SK-N-SH (cell line): Measurements from ENCODE around the gene FBXO27. TPM values are rescaled to one million over a fixed set of nuclear protein-coding genes. Genes with fewer than 3 reads are reported as not detected.

Experiments
- CTCF ChIA-PET: fragments of 300-600, 350-600 bp; formaldehyde crosslinking; extraction: SDS; loops from one replicate; lab custom pipeline; 2021; lab: Yijun Ruan, JAX
- POLR2A ChIA-PET: fragments of 350-600 bp; sonication (Branson Sonifier 250); formaldehyde crosslinking; extraction: SDS; loops from one replicate; lab custom pipeline; 2020; ENCODE audit warnings: antibody characterized with exemption, inconsistent platforms; lab: Yijun Ruan, JAX
- DNase-seq: peaks from one replicate; pipeline ENCODE4 v3.0.0; 2012
- H2AFZ ChIP-seq: fragments of 200-600 bp; sonication (generic); 2 replicates; pipeline ENCODE4 v1.8.1; 2016; ENCODE audit warnings: antibody characterized with exemption, mild to moderate bottlenecking, low read depth
- H3F3A ChIP-seq: fragments of 200-600 bp; sonication (generic); replicated peaks from 2 replicates; pipeline ENCODE3; 2016; ENCODE audit warnings: antibody characterized with exemption, mild to moderate bottlenecking; ENCODE audit not compliant: insufficient read depth
- H3K27ac ChIP-seq, 2 experiments: fragments of 200-500 bp in 1 of 2; fragments of 200-600 bp in 1 of 2; sonication (Bioruptor generic) in 1 of 2; sonication (generic), shearing (Covaris generic) in 1 of 2; 2 replicates each; pipeline versions ENCODE4 v1.5.1 to v1.6.1; 2014 to 2016; ENCODE audit warnings: low read depth in 2 of 2, inconsistent platforms in 1 of 2, low read length in 1 of 2, mild to moderate bottlenecking in 1 of 2, mixed read lengths in 1 of 2
- H3K27me3 ChIP-seq: fragments of 200-600 bp; sonication (generic), shearing (Covaris generic); 2 replicates; pipeline ENCODE4 v1.6.1; 2016; ENCODE audit warnings: mixed run types; ENCODE audit not compliant: insufficient read depth
- H3K36me3 ChIP-seq, 2 experiments: fragments of 200-500 bp in 1 of 2; fragments of 200-600 bp in 1 of 2; sonication (Bioruptor generic) in 1 of 2; sonication (generic) in 1 of 2; replicated peaks in 1 of 2; 2 replicates each; pipeline versions ENCODE3 to v1.5.1; 2014 to 2016; ENCODE audit warnings: low read length in 1 of 2, mild to moderate bottlenecking in 1 of 2; ENCODE audit not compliant: insufficient read depth in 2 of 2, control insufficient read depth in 1 of 2
- H3K4me1 ChIP-seq, 2 experiments: fragments of 200-500 bp in 1 of 2; fragments of 200-600 bp in 1 of 2; sonication (Bioruptor generic) in 1 of 2; sonication (generic), shearing (Covaris generic) in 1 of 2; 2 replicates each; pipeline versions ENCODE4 v1.5.1 to v1.6.1; 2014 to 2016; ENCODE audit warnings: low read depth in 1 of 2, low read length in 1 of 2, mixed run types in 1 of 2; ENCODE audit not compliant: insufficient read depth in 2 of 2, control insufficient read depth in 1 of 2
- H3K4me2 ChIP-seq: fragments of 200-600 bp; sonication (generic), shearing (Covaris generic); 2 replicates; pipeline ENCODE4 v1.6.1; 2017; ENCODE audit warnings: mixed run types
- H3K4me3 ChIP-seq, 2 experiments: fragments of 200-500 bp in 1 of 2; fragments of 200-600 bp in 1 of 2; sonication (Bioruptor generic) in 1 of 2; sonication (generic), shearing (Covaris generic) in 1 of 2; 2 replicates each; pipeline versions ENCODE4 v1.5.1 to v1.8.1; 2014 to 2016; ENCODE audit warnings: low read depth in 2 of 2, inconsistent platforms in 1 of 2, low read length in 1 of 2, mild to moderate bottlenecking in 1 of 2, mixed read lengths in 1 of 2, moderate library complexity in 1 of 2
- H3K79me2 ChIP-seq: fragments of 200-600 bp; sonication (generic); 2 replicates; pipeline ENCODE4 v1.8.1; 2017; ENCODE audit warnings: mild to moderate bottlenecking; ENCODE audit not compliant: insufficient read depth
- H3K9ac ChIP-seq: fragments of 200-600 bp; sonication (generic); 2 replicates; pipeline ENCODE4 v1.6.1; 2017; ENCODE audit warnings: mixed run types
- H3K9me2 ChIP-seq: fragments of 200-600 bp; sonication (generic); 2 replicates; pipeline ENCODE4 v1.6.1; 2017; ENCODE audit warnings: mixed run types
- H3K9me3 ChIP-seq: fragments of 200-600 bp; sonication (generic); 2 replicates; pipeline ENCODE4 v1.6.1; 2017; ENCODE audit warnings: mixed run types, mild to moderate bottlenecking, moderate library complexity
- H4K20me1 ChIP-seq: fragments of 200-600 bp; sonication (generic); 2 replicates; pipeline ENCODE4 v1.6.1; 2017; ENCODE audit warnings: mild to moderate bottlenecking, mixed run types; ENCODE audit not compliant: insufficient read depth
- EZH2phosphoT487 ChIP-seq: fragments of 200-600 bp; sonication (generic); IDR thresholded peaks from 2 replicates; pipeline ENCODE4 v1.6.1; 2017; ENCODE audit warnings: low read depth, mixed run types, mild to moderate bottlenecking, antibody characterized with exemption, moderate library complexity, borderline replicate concordance
- GABPA ChIP-seq: IDR thresholded peaks from 2 replicates; pipeline ENCODE4 v1.4.0; 2012; ENCODE audit warnings: low read depth, mild to moderate bottlenecking
- MEF2A ChIP-seq: IDR thresholded peaks from 2 replicates; pipeline ENCODE4 v1.4.0; 2012; ENCODE audit warnings: low read depth, borderline replicate concordance
- MXI1 ChIP-seq: IDR thresholded peaks from 2 replicates; pipeline ENCODE4 v1.6.1; 2012; ENCODE audit warnings: mild to moderate bottlenecking, low read depth, low read length, improper control_type of control experiment
- NFIC ChIP-seq: IDR thresholded peaks from 2 replicates; pipeline ENCODE4 v1.4.0; 2012; ENCODE audit warnings: borderline replicate concordance
- POLR2AphosphoS5 ChIP-seq: IDR thresholded peaks from 2 replicates; pipeline ENCODE4 v1.6.1; 2012; ENCODE audit warnings: low read depth, low read length
- RAD21 ChIP-seq: IDR thresholded peaks from 2 replicates; pipeline ENCODE4 v1.6.1; 2012; ENCODE audit warnings: mild to moderate bottlenecking, low read length
- RCOR1 ChIP-seq: fragments of 150-350 bp; IDR thresholded peaks from 2 replicates; pipeline ENCODE4 v1.6.1; 2017; ENCODE audit warnings: antibody characterized with exemption, low read length
- RFX5 ChIP-seq: IDR thresholded peaks from 2 replicates; pipeline ENCODE4 v1.6.1; 2012; ENCODE audit warnings: mild to moderate bottlenecking, improper control_type of control experiment, low read length
- SIN3A ChIP-seq: IDR thresholded peaks from 2 replicates; pipeline ENCODE4 v1.6.1; 2012; ENCODE audit warnings: low read depth, mild to moderate bottlenecking, low read length, moderate library complexity, borderline replicate concordance
- SMC3 ChIP-seq: IDR thresholded peaks from 2 replicates; pipeline ENCODE4 v1.6.1; 2012; ENCODE audit warnings: low read depth, low read length, improper control_type of control experiment
- YY1 ChIP-seq: IDR thresholded peaks from 2 replicates; pipeline ENCODE4 v1.4.0; 2012; ENCODE audit warnings: low read depth, mild to moderate bottlenecking
- WGBS: methylation state at CpG from one replicate; pipeline ENCODE4 v1.1.6; 2017; ENCODE audit warnings: low lambda C conversion rate; 5-methylcytosine and 5-hydroxymethylcytosine counted together
- polyA plus RNA-seq, 3 experiments: library from polyadenylated mRNA; depleted of rRNA; stranded (reverse); fragments of >200 nt; gene quantifications; 2 replicates each; pipeline ENCODE4 v1.2.3, GENCODE V29; 2012
- TF ChIP-seq, protein P1 (sequence below): fragments of 150-350 bp; IDR thresholded peaks from 2 replicates; pipeline ENCODE4 v1.6.1; 2017; ENCODE audit warnings: antibody characterized with exemption, low read length, low read depth, borderline replicate concordance
- TF ChIP-seq, protein P2 (sequence below): fragments of 200-600 bp; sonication (generic); IDR thresholded peaks from 2 replicates; pipeline ENCODE4 v1.6.1; 2017; ENCODE audit warnings: antibody characterized with exemption, mild to moderate bottlenecking, moderate library complexity
- TF ChIP-seq, protein P3 (sequence below): IDR thresholded peaks from 2 replicates; pipeline ENCODE4 v1.6.1; 2012; ENCODE audit warnings: mild to moderate bottlenecking, low read depth, low read length, moderate library complexity
- TF ChIP-seq, protein P4 (sequence below): IDR thresholded peaks from 2 replicates; pipeline ENCODE4 v1.4.0; 2012; ENCODE audit warnings: low read depth, borderline replicate concordance

The FBXO27 gene
- polyA plus RNA-seq, 1 of the 3 experiments (the other 2 are of a cell fraction): 5.8 TPM

DNA sequence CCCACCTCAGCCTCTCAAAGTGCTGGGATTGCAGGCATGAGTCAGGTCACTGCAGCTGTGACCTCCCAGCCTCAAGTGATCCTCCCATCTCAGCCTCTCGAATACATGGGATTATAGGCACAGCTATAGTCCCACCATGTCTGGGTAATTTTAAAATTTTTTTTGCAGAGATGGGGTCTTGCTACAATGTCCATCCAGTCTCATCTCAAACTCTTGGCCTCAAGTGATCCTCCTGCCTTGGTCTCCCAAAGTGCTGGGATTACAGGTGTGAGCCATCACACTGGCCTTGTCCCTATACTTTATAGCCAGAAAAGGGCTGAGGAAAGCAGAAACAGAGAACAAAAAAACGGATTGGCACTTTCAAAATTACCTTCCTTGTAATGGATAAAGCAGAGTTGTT, 4.8 kb upstream of the FBXO27 start:
- H4K20me1 ChIP-seq: no peaks in the 10 kb centered on the region
- H3K9me3 ChIP-seq: no peaks in the 10 kb centered on the region
- no peaks in the 10 kb centered on the region for H3K36me3 ChIP-seq
- H2AFZ ChIP-seq: no peak overlapping the region
- POLR2A ChIA-PET: interaction anchor here (0.6 kb wide), 1 partner anchor 107 kb away, joined by 3 read pairs; no protein-coding TSS in a partner anchor
- no peak overlapping the region for H3K27ac ChIP-seq
- CTCF ChIA-PET: interaction anchor here (0.9 to 3.7 kb wide), 4 partner anchors 15 to 403 kb away, joined by 3 to 26 read pairs (median 7); partner anchors contain the start of gene FBXO17
- no peak overlapping the region for H3K4me3 ChIP-seq
- H3K79me2 ChIP-seq: no peaks in the 10 kb centered on the region
- H3K27me3 ChIP-seq: no peaks in the 10 kb centered on the region
- H3K9me2 ChIP-seq: no peaks in the 10 kb centered on the region
- no peak overlapping the region for H3K9ac ChIP-seq
- TF ChIP-seq, protein P1, sequence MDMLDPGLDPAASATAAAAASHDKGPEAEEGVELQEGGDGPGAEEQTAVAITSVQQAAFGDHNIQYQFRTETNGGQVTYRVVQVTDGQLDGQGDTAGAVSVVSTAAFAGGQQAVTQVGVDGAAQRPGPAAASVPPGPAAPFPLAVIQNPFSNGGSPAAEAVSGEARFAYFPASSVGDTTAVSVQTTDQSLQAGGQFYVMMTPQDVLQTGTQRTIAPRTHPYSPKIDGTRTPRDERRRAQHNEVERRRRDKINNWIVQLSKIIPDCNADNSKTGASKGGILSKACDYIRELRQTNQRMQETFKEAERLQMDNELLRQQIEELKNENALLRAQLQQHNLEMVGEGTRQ: no peak
- TF ChIP-seq, protein P2, sequence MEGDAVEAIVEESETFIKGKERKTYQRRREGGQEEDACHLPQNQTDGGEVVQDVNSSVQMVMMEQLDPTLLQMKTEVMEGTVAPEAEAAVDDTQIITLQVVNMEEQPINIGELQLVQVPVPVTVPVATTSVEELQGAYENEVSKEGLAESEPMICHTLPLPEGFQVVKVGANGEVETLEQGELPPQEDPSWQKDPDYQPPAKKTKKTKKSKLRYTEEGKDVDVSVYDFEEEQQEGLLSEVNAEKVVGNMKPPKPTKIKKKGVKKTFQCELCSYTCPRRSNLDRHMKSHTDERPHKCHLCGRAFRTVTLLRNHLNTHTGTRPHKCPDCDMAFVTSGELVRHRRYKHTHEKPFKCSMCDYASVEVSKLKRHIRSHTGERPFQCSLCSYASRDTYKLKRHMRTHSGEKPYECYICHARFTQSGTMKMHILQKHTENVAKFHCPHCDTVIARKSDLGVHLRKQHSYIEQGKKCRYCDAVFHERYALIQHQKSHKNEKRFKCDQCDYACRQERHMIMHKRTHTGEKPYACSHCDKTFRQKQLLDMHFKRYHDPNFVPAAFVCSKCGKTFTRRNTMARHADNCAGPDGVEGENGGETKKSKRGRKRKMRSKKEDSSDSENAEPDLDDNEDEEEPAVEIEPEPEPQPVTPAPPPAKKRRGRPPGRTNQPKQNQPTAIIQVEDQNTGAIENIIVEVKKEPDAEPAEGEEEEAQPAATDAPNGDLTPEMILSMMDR: no peak
- TF ChIP-seq SMC3 (no peak), RCOR1 (no peak), RFX5 (no peak), GABPA (no peak), NFIC (no peak), MEF2A (no peak), SIN3A (no peak), YY1 (no peak), POLR2AphosphoS5 (no peak), EZH2phosphoT487 (no peak), RAD21 (no peak), MXI1 (no peak)
- TF ChIP-seq, protein P3, sequence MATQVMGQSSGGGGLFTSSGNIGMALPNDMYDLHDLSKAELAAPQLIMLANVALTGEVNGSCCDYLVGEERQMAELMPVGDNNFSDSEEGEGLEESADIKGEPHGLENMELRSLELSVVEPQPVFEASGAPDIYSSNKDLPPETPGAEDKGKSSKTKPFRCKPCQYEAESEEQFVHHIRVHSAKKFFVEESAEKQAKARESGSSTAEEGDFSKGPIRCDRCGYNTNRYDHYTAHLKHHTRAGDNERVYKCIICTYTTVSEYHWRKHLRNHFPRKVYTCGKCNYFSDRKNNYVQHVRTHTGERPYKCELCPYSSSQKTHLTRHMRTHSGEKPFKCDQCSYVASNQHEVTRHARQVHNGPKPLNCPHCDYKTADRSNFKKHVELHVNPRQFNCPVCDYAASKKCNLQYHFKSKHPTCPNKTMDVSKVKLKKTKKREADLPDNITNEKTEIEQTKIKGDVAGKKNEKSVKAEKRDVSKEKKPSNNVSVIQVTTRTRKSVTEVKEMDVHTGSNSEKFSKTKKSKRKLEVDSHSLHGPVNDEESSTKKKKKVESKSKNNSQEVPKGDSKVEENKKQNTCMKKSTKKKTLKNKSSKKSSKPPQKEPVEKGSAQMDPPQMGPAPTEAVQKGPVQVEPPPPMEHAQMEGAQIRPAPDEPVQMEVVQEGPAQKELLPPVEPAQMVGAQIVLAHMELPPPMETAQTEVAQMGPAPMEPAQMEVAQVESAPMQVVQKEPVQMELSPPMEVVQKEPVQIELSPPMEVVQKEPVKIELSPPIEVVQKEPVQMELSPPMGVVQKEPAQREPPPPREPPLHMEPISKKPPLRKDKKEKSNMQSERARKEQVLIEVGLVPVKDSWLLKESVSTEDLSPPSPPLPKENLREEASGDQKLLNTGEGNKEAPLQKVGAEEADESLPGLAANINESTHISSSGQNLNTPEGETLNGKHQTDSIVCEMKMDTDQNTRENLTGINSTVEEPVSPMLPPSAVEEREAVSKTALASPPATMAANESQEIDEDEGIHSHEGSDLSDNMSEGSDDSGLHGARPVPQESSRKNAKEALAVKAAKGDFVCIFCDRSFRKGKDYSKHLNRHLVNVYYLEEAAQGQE: no peak
- TF ChIP-seq, protein P4, sequence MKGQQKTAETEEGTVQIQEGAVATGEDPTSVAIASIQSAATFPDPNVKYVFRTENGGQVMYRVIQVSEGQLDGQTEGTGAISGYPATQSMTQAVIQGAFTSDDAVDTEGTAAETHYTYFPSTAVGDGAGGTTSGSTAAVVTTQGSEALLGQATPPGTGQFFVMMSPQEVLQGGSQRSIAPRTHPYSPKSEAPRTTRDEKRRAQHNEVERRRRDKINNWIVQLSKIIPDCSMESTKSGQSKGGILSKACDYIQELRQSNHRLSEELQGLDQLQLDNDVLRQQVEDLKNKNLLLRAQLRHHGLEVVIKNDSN: no peak
- TF ChIP-seq, all 33 proteins: peak for 0
- Histone ChIP-seq H3K4me1 (no peaks in the 10 kb centered on the region; a peak in 1 of 4 replicates), H3K4me2 (no peak overlapping the region), H3F3A (no peaks in the 10 kb centered on the region)
- 27% methylated on average over 2 of the region's 2 CpGs for WGBS
- no peak for DNase-seq
